ENCODE results near the gene MACROD2.

MACROD2 gene

DNA sequence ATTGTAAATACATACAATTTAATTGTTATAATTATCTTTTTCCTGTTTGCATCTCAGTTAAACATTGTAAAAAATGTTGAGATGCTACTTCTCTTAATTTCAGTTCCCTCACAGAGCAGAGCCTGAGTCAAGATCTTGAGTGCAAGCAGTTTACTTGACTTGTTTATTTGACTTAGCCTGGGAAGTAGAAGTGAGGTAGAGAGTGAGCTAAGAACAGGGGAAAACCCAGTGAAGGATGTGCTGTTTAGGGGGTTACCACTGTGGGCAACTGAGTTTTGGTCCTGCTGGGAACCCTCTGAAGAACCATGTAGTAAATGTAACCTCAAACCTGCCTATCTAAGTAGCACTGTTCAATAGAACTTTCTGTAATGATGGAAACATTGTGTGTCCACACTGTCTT, 837.3 kb downstream of the MACROD2 start:
- DNase-seq, result no peak

DNA sequence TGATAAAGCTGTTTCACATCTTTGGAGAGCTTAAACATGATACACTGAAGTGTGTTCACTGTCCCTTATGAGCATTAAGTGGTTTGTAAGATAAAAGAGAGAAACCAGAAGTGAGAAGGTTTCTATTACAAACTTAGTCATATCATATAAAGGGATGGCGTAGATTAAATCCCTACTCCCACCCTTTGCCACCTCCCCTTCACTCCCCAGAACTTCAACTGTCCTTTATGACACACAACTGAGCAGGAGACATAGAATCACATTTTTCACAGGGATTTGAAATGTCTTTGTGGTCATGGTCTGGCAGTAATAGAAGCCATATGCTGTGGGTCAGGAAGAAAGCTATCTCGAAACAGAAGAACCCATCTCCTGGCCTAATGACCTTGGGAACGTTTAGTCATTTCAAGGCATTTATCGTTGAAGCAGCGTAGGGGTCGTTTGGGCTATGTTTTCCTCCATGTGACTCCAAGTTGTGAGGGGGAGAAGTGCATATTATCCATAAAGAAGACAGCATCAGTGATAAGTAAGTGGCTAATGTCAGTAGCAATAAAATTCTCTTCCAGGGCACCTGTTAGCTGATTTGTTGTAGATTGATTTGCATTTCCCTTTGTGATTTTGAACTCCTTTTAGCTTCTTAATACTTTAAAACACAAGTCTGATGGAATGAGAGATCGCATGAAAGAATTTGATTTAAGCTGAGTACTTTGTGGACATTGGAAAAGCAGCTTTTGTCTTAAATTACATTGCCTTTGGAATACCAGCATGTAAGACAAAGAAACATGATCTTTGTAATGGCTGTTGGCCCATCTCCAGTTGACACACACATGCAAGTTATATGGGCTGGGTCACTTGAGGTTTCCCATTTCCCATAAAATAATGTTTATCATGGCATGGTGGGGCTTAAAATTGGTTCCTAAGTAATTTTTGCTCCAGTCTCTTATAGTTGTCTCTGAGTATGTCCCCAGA, 843.6 kb downstream of the MACROD2 start:
- DNase-seq, result no peak

DNA sequence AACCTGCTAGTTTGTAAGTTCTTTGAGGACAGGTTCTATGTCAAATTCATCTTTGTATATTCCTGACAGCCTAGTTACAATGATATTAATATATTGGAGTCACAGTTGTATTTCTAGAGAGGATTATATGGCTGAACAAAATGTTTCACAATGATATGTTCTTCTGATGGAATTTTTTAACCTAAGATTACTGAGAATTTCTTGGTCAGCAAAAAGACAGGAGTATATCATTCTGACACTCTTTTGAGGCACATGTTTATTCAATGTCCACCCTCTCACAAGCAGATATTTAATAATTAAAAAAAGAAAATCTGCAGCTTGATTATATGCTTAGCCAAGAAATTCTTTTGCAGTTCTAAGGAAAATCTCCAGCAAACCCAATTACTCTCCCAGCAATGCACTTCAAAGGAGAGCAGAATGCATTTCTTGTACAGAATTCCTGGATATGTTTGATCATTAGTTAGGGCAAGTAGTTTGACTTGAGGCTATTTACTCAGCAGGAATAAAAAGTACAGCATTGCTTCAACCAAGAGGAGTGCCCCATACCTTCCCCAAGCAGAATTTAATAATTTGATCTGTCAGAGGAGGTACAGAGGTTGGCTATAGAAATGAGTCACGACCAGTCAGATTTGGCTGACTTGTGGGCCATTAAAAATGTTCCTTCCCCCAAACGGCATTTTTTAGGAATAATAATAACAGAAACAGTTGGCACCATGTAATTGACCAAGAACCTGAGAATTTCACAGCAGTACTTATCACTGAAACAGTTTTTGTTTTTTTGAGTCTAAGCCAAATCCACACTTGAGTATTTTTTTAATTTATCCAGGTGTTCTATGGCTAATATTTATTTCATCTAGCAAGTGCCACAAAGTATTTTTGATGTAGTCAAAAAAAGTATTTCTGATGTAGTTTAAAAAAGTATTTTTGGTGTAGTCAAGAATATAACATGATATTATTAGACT, 850.2 kb downstream of the MACROD2 start:
- DNase-seq, result no peak

DNA sequence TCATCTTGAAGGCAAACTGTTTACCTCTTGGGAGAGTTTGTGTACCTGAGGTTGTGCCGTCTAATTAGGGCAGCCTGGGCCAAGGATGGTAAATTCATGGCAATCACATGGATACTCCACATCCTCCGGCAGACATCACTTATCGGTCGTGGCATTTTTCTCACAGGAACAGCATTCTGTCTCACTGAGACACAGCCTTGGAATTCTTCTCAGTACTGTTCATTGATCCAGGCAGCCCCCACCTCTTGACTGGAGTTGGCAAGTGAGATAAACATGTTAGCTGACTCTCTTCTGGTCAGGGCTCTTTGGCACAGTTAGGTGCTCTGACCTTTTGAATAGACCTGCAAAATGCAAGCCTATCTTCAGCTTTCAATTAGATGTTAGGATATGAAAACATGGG, 853.5 kb downstream of the MACROD2 start:
- no peak for DNase-seq

DNA sequence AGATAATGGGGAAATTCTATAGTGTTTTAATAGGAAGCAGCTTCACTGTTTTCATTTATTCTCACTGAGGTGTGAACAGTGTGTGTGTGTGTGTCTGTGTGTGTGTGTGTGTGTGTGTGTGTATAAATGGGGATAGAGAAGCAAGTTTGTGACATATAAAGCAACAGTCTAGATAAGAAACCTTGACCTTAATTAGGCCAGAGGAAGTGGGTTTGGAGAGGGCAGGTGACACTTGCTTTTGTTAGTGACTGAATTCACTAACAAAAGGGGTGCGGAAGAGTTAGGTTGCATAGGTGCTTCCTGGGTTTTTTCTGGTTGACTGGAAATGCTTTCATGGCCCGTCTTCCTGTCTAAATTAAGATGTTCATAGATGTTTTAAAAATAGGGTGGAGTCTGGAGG, 857.8 kb downstream of the MACROD2 start:
- DNase-seq, result peak in 1 of 3 experiments; percentile 24

DNA sequence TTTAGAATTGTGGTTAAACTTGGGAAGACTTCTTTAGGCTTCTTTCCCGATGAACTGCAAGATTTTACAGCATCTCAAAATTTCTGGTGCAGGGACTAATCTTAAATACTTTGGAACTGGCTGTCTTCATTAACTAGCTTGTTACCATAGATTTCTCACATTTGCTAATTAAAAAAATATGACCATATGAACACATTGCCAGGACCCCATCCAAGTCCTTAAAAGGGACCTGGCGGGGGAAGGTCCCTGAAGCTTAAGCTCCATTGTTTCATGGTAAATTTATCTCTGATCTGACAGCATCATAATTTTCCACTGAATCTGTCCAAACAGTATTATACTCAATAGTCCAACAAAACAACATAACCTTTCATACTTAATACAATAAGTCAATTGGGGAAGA, 859.9 kb downstream of the MACROD2 start:
- DNase-seq, result no peak

DNA sequence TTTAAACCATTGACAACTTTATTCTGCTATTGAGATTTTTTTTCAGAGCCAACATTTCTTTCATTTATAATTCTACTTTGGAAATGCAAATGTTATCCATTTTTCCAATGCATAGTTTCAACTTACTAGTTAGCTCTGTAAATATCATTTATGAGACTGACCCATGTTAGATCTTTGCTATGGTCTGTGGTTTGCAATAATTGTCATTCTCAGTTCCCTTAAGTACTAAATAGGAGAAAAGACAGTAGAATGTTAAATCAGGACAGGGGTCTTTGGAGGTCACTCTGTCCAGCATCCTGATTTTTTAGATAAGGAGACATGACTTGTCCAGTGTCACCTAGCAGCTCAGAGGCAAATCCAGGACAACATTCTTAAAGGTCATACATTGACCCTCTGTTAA, 864.3 kb downstream of the MACROD2 start:
- peak in 1 of 3 experiments; percentile 60 for DNase-seq

DNA sequence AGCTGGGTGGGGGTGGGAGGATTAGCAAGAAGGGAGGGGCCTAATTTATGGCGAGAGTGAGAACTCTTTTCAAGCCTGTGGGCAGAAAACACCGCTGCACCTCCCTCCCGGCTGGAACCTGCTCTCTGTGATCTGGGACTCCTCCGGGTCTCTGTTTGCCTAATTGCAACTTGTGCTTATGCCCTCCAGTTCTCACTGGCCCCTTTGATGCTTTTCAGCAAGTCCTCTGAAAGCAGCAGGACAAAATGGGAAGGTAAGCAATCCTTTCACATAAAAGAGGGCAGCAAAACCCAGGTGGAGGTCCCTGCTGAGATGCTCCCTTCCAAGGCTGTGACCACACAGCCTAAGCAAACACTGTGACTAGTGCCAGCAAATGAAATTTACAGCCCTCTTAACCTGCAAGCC, 865.1 kb downstream of the MACROD2 start:
- peak; percentile 69 to 99 (median 94) for DNase-seq

DNA sequence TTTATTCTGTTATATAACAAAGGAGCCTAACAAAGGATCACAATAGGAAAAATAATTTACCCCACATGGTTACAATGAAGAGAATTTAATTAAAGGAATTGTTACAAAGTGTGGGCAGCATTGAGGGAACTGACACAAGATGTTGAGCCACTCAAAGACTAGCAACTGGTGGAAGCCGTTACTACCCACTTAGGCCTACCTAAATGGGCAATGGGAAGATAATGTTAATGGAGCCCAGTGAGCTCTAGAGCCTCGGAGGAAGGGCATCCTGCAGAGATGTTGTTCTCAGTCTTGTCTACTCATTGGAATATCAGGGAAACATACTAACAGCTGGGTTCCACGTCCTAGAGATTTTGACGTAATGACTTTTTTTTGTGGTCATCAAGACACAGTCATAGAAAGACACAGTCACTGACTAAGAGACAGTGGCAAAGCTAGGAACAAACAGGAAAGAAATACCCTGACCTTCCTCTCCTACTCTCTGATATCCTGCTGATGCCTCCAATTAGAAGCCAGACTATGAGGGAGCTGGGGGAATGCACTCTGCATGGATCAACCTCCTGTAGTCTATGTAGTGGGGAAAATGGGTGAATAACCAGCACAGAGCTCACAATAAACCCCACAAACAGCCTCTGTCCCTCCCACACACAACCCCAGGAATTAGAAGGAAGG, 865.8 kb downstream of the MACROD2 start:
- DNase-seq, result peak; percentile 12 to 92 (median 69)

DNA sequence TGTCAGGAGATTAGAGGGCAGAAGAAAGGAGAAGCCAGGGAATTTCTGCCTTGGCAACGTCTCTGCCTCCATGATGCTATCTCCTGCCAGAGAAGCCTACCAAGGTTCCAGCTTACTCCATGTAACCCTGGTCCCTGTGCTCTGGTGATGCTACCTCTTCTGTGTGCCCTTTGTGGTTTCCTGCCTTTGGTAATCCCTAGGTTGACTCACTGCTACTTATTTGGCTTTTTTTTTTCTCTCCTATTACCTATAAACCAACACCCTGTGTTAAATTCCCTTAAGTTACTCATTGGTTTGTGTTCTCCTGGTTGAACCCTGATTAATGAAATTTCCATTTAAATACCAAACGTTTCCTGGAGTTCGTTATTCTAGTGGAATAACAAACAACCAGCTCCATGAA, 869.9 kb downstream of the MACROD2 start:
- DNase-seq, result no peak

DNA sequence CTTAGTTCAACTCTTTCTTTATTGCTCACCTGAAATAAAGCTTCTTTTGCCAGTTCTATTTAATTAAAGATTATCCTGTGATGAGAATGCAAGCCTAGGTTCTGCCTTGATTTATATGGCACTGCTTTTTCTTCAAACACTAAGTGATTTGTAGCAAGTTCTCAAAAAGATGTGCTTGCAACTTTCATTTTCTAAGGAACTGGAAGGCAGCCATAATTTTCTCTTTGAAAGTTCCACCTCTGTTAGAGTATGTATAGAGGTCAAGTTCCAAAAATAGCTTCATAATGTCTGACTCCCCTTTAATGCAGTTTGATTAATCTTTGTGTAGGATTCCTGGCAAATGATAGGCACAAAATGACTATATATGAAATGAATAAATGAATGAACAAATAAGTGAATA, 870.4 kb downstream of the MACROD2 start:
- DNase-seq, result no peak

DNA sequence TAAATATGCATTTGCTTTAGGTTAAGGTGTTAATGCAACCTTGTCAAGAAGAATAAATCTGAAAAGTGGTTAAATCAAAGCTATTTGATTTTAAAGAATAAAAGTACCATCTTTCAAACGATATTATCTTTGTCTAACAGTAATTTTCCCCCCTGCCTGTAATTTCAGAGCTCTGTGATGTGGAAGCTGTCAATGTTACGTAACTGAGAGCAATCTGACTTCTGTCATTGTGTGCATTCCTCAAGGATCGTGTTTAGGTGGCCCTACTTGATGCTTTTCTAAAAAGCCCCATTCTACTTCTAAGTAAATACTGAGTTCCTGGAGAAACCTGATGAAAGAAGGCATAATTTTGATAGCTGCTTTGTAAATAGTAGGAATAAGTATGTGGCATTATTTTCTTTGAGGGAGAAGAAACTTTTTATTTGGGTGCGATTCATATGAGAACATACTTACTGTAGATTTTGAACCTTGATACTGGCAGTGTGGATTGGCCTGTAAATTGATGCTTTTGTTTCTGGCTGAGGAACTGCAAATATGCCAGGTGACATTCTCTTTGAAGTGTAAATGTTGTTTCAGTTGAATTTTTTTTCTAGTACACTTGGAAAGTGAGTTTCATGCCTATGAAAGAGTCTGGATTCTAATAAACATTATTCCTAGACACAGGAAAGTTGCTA, 871.7 kb downstream of the MACROD2 start:
- peak in 1 of 3 experiments; percentile 43 for DNase-seq

DNA sequence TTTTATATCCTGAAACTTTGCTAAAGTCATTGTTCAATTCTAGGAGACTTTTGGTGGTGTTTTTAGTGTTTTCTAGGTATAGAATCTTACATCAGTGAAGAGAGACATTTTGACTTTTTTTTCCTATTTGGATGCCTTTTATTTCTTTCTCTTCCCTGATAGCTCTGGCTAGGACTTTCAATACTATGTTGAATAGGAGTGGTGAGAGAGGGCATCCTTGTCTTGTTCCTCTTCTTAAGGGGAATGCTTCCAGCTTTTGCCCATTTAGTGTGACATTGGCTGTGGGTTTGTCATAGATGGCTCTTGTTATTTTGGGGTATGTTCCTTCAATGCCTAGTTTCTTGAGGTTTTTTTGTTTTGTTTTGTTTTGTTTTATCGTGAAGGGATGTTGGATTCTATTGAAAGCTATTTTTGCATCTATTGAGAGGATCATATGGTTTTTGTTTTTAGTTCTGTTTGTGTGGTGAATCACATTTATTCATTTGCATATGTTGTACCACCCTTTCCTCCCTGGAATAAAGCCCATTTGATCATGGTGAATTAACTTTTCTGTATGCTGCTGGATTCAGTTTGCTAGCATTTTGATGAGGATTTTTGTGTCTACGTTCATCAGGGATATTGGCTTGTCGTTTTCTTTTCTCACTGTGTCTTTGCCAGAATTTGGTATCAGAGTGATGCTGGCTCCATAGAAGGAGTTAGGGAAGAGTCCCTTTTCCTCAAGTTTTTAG, 882.1 kb downstream of the MACROD2 start:
- no peak for DNase-seq

DNA sequence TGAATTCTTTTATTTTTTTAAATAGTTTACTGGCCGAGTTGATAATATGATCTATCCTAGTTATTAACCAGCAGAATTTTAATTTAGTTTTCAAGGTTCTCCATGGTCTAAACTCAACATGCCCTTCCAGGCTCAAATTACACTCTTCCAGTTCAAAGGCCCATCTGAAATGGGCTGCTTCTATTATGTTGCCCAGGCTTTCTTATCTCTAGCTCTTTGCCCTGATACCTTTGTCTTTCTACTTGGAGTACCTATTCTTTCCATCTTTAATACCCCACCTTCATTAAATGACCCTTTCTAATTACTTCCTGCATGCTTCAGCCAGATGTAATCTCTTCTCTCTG, 883.3 kb downstream of the MACROD2 start:
- no peak for DNase-seq

DNA sequence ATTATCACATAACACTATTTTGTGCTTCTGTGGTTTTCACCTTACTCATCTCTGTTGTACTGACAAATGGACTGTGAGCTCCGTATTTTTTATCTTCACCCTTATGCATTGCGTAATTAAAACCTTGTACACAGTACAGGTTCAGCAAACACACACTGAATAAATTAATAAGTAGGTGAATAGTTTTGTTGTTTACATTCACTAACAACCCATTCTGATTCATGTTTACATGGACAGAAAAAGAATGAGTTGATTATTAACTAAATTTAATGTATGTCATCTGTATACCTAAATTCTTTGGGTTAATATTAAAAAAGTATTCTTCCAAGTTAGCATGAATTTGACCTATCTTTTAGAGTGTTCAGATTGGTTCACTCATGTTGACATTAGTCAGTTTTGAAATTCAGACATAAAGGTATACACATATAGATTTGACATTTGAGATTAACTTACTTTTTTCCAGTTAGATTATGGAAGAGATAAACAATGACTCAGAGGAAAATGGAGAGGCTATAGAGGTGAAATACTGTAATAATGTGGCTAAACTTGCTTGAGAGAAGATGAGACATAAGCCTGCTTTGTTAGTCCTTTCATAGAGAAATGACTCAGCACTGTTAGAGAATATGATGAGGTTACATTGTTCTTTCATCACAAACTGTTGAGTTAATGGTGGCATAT, 883.8 kb downstream of the MACROD2 start:
- peak in 2 of 3 experiments; percentile 3 to 47 for DNase-seq

DNA sequence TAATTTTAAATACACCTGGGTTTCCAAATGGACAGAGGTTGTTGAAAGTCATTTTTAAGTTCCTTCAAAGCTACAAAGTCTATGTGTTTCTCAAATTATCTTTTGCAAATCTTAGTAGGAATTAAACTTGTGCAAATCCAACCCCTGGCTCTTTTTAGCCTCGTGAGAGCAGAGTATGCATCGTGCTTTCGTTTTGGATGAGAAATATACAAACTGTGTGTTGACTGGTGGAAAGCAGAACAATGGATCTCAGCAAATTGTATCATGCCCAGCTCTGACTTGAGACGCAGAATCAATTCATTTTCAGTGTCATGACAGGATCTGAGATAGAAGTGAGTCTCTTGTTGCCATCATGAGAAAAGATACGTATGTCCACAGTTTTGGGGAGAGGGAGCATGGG, 884.5 kb downstream of the MACROD2 start:
- no peak for DNase-seq

DNA sequence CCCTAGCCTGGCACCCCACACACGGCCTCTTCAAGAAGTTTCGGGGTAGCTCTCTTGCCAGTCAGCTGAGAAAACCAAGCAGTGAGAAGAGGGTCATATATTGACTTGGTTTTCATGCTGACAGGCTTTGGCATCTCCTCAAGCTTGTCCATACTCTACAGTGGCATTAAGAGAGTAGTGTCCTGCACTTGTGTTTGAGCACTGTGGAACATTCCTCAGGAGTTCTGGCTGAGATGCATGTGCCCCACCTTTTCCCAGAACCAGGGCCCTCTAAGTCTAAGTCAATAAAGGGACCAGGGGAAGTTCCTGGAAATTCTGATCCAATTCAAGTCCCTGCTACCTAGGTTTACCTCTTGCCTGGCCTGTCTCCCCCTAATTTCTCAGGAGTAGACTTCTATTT, 886.2 kb downstream of the MACROD2 start:
- no peak for DNase-seq

DNA sequence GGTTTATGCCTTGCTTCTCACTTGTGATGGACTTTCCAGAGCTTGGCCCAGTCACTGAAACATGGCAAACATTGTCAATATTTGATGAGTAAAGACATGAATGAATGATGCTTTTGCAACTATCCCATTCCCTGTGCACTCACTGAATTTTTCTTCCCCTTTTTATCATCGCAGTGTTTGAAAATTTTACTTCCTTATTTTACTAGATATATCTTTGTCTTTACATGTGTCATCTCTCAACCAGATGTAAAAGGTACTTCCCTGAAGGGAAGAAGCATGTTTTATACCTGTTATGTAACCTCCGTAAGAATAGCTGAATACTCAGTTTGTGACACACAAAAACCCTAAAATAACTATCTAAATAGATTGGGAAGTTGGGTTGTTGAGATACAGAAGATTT, 886.8 kb downstream of the MACROD2 start:
- DNase-seq, result no peak

DNA sequence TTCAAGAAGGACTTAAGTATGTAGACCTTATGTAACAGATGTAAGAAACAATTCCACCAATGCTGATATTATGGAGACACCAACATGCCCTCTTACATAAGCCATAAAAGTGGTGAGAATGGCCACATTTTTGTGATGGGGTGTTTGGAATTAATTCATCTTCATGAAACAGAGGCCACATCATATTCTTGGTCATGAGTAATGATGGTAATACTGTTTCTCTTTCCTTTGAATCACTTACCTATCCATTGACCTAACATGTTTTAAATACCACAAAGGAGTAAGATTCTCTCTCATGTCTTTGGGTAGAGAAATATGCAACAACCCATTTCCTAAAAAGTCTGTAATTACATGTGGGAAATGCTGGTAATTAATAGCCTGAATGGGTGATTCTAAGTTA, 887.5 kb downstream of the MACROD2 start:
- no peak for DNase-seq

DNA sequence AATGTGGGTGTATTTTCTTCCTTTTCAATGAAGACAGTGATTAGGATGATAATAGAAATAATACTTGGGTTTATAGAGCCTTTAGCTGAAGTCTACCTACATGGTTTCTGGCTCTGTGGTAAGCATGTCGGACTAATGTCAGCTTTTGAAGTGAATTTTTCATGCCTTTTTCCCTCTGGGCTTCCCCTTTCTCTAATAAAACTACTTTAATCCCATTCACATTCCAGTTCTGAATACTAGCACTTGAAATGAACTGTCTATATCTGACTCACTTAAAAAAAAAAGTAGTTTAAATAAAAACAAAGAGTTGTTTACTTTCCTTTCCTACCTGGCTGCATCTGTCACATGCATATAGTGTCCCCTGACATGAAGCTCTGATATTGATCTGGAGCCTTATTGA, 888.0 kb downstream of the MACROD2 start:
- DNase-seq, result no peak

DNA sequence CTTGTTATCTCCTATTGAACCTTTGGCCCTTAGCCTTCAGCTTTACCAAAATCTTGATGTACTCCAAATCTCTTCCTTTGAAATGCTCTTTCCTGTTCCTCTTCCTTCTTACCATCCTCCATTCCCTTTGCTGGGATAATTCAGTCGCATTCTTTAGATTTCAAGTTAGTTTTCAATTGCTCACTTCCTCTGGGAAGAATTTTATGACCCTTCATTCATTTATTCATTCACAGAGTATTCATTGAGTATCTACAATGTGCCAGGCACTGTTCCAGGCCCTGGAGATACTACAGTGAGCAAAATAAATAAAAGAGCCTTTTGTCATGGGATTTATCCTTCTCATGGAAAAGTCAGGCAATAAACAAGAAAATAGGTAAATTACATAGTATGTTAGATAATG, 890.3 kb downstream of the MACROD2 start:
- DNase-seq, result no peak
